ENCODE results near the gene ZBTB44. TPM values are rescaled to one million over a fixed set of nuclear protein-coding genes. Genes with fewer than 3 reads are reported as not detected.

The ZBTB44 gene
- total and polyA plus RNA-seq, 4 donors, result 4.7 to 33.9 (median 17.0) TPM

DNA sequence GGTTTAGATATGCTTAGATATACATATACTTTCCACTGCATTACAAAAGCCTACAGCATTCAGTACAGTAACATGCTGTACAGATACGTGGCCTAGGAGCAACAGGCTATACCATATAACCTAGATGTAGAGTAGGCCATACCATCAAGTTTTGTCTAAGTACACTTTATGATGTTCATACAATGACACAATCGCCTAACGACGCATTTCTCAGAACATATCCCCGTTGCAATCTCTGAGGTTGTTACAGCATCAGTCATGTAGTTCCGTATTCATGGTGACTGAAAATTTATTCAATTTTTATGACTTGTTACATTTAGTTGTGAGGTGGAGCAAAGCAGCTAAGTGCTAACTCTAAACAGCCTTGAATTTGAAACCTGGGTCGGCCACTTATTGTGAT is 6.7 kb downstream of the ZBTB44 start:
- DNase-seq (ENCODE audit: low spot score), result no peak
- Histone ChIP-seq H3K4me1 (ENCODE audit: control insufficient read depth in 4 of 4, insufficient read depth in 4 of 4, low read length in 3 of 4) (peaks cover 2 to 13% (median 12%) of the 10 kb centered on the region in 4 donors), H3K9me3 (ENCODE audit: control insufficient read depth in 4 of 4, low read length in 3 of 4) (no peaks in the 10 kb centered on the region), H3K36me3 (ENCODE audit: control insufficient read depth in 4 of 4, insufficient read depth in 3 of 4, low read depth in 1 of 4, low read length in 3 of 4) (no peaks in the 10 kb centered on the region), H3K9ac (ENCODE audit: low read depth in 1 of 2, low read length in 2 of 2) (no peak overlapping the region), H3K27ac (ENCODE audit: low read depth in 1 of 2, low read length in 2 of 2) (no peak overlapping the region), H3K27me3 (ENCODE audit: control insufficient read depth in 4 of 4, insufficient read depth in 4 of 4, low read length in 3 of 4) (no peaks in the 10 kb centered on the region), H3K4me3 (ENCODE audit: low read depth in 1 of 3, low read length in 3 of 3) (no peak overlapping the region)
- 94% methylated on average over 7 of the region's 7 CpGs for WGBS
- TF ChIP-seq SP1 (IDR thresholded peaks at IDR 0.05) (no peak), FOXA2 (IDR thresholded peaks at IDR 0.05) (no peak), RXRA (IDR thresholded peaks at IDR 0.05) (no peak)

DNA sequence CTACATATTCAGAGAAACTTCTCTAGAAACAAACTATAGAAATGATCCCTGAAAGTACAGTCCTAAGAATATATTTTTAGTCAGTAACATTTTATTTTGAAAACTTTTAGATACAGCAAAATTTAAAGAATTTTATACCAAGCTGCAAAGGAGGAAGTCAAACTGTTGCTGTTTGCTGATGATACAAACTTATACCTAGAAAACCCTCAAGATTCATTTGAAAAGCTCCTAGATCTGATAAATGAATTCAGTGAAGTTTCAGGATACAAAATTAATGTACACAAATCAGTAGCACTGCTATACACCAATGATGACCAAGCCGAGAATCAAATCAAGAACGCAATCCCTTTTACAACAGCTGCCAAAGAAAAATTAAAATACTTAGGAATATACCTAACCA is 10.1 kb downstream of the ZBTB44 start:
- Histone ChIP-seq H3K9ac (ENCODE audit: low read depth in 1 of 2, low read length in 2 of 2) (no peak overlapping the region), H3K36me3 (ENCODE audit: control insufficient read depth in 4 of 4, insufficient read depth in 3 of 4, low read depth in 1 of 4, low read length in 3 of 4) (no peaks in the 10 kb centered on the region), H3K4me1 (ENCODE audit: control insufficient read depth in 4 of 4, insufficient read depth in 4 of 4, low read length in 3 of 4) (peaks cover 0 to 7% (median 2%) of the 10 kb centered on the region in 4 donors), H3K9me3 (ENCODE audit: control insufficient read depth in 4 of 4, low read length in 3 of 4) (no peaks in the 10 kb centered on the region), H3K4me3 (ENCODE audit: low read depth in 1 of 3, low read length in 3 of 3) (no peak overlapping the region), H3K27me3 (ENCODE audit: control insufficient read depth in 4 of 4, insufficient read depth in 4 of 4, low read length in 3 of 4) (no peaks in the 10 kb centered on the region), H3K27ac (ENCODE audit: low read depth in 1 of 2, low read length in 2 of 2) (no peak overlapping the region)
- DNase-seq (ENCODE audit: low spot score), result no peak
- WGBS, result 88% methylated on average over 2 of the region's 2 CpGs
- no peak for TF ChIP-seq TAF1 (conservative IDR thresholded peaks at IDR 0.05)
- TF ChIP-seq RAD21 (IDR thresholded peaks at IDR 0.05), result no peak

DNA sequence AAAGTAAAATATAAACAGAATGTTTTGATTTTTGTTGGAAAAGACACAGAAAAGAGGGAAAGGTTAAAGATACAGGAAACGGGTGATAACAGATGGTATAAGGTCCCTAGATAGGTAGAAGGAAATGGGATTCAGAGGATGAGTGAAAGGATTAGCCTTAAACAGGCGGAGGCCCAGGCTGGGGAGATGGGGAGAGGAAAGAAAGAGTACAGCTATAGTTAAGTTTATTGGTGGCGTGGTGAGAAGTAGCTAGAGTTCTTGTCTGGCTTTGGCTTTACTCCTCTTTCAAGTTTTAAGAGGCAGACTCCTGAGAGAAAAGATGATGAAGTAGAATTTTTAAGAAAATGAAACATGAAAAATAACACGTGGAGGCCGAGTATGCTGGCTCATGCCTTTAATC is 13.7 kb downstream of the ZBTB44 start:
- Histone ChIP-seq H3K4me3 (ENCODE audit: low read depth in 1 of 3, low read length in 3 of 3) (no peak overlapping the region), H3K36me3 (ENCODE audit: control insufficient read depth in 4 of 4, insufficient read depth in 3 of 4, low read depth in 1 of 4, low read length in 3 of 4) (no peaks in the 10 kb centered on the region), H3K4me1 (ENCODE audit: control insufficient read depth in 4 of 4, insufficient read depth in 4 of 4, low read length in 3 of 4) (peaks cover 0 to 7% (median 2%) of the 10 kb centered on the region in 4 donors), H3K9ac (ENCODE audit: low read depth in 1 of 2, low read length in 2 of 2) (no peak overlapping the region), H3K27me3 (ENCODE audit: control insufficient read depth in 4 of 4, insufficient read depth in 4 of 4, low read length in 3 of 4) (no peaks in the 10 kb centered on the region), H3K9me3 (ENCODE audit: control insufficient read depth in 4 of 4, low read length in 3 of 4) (no peaks in the 10 kb centered on the region), H3K27ac (ENCODE audit: low read depth in 1 of 2, low read length in 2 of 2) (no peak overlapping the region)
- WGBS, result 88% methylated on average over 5 of the region's 5 CpGs
- TF ChIP-seq SP1 (IDR thresholded peaks at IDR 0.05), result no peak
- TF ChIP-seq JUND (IDR thresholded peaks at IDR 0.05), result no peak
- TF ChIP-seq, protein P1, sequence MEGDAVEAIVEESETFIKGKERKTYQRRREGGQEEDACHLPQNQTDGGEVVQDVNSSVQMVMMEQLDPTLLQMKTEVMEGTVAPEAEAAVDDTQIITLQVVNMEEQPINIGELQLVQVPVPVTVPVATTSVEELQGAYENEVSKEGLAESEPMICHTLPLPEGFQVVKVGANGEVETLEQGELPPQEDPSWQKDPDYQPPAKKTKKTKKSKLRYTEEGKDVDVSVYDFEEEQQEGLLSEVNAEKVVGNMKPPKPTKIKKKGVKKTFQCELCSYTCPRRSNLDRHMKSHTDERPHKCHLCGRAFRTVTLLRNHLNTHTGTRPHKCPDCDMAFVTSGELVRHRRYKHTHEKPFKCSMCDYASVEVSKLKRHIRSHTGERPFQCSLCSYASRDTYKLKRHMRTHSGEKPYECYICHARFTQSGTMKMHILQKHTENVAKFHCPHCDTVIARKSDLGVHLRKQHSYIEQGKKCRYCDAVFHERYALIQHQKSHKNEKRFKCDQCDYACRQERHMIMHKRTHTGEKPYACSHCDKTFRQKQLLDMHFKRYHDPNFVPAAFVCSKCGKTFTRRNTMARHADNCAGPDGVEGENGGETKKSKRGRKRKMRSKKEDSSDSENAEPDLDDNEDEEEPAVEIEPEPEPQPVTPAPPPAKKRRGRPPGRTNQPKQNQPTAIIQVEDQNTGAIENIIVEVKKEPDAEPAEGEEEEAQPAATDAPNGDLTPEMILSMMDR (IDR thresholded peaks at IDR 0.05; ENCODE audit: low read depth, low read length, missing input control), result no peak
- no peak for TF ChIP-seq HNF4A (conservative IDR thresholded peaks at IDR 0.05)
- TF ChIP-seq EGR1 (IDR thresholded peaks at IDR 0.05; ENCODE audit: low read depth in 2 of 2), result no peak
- DNase-seq (ENCODE audit: low spot score), result no peak

DNA sequence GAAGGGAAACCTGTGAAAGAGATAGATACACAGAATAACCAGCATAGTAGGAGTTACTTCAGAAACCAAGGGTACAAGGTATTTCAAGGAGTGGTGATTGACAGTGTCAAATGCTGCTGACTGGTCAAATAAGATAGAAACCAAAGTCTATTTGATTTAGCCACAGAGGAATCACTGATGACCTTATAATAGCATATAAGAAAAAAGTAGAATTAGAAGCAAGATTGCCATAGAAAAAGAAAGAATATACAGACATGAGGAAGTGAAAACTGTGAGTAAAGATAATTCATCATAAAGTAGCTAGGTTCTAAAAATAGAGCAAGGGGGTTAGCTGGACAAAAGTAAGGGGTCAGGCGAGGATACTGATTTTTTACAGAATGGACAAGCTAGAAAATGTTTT is 14.2 kb downstream of the ZBTB44 start:
- Histone ChIP-seq H3K36me3 (ENCODE audit: control insufficient read depth in 4 of 4, insufficient read depth in 3 of 4, low read depth in 1 of 4, low read length in 3 of 4) (no peaks in the 10 kb centered on the region), H3K4me1 (ENCODE audit: control insufficient read depth in 4 of 4, insufficient read depth in 4 of 4, low read length in 3 of 4) (peaks cover 0 to 7% (median 2%) of the 10 kb centered on the region in 4 donors), H3K9ac (ENCODE audit: low read depth in 1 of 2, low read length in 2 of 2) (no peak overlapping the region), H3K4me3 (ENCODE audit: low read depth in 1 of 3, low read length in 3 of 3) (no peak overlapping the region), H3K27ac (ENCODE audit: low read depth in 1 of 2, low read length in 2 of 2) (no peak overlapping the region), H3K27me3 (ENCODE audit: control insufficient read depth in 4 of 4, insufficient read depth in 4 of 4, low read length in 3 of 4) (no peaks in the 10 kb centered on the region), H3K9me3 (ENCODE audit: control insufficient read depth in 4 of 4, low read length in 3 of 4) (no peaks in the 10 kb centered on the region)
- 78% methylated on average over 1 of the region's 1 CpG for WGBS
- DNase-seq (ENCODE audit: low spot score), result no peak
- no peak for TF ChIP-seq RXRA (IDR thresholded peaks at IDR 0.05)
- no peak for TF ChIP-seq EGR1 (IDR thresholded peaks at IDR 0.05; ENCODE audit: low read depth in 2 of 2)
- no peak for TF ChIP-seq JUND (IDR thresholded peaks at IDR 0.05)
- no peak for TF ChIP-seq TAF1 (conservative IDR thresholded peaks at IDR 0.05)
- TF ChIP-seq, protein P2, sequence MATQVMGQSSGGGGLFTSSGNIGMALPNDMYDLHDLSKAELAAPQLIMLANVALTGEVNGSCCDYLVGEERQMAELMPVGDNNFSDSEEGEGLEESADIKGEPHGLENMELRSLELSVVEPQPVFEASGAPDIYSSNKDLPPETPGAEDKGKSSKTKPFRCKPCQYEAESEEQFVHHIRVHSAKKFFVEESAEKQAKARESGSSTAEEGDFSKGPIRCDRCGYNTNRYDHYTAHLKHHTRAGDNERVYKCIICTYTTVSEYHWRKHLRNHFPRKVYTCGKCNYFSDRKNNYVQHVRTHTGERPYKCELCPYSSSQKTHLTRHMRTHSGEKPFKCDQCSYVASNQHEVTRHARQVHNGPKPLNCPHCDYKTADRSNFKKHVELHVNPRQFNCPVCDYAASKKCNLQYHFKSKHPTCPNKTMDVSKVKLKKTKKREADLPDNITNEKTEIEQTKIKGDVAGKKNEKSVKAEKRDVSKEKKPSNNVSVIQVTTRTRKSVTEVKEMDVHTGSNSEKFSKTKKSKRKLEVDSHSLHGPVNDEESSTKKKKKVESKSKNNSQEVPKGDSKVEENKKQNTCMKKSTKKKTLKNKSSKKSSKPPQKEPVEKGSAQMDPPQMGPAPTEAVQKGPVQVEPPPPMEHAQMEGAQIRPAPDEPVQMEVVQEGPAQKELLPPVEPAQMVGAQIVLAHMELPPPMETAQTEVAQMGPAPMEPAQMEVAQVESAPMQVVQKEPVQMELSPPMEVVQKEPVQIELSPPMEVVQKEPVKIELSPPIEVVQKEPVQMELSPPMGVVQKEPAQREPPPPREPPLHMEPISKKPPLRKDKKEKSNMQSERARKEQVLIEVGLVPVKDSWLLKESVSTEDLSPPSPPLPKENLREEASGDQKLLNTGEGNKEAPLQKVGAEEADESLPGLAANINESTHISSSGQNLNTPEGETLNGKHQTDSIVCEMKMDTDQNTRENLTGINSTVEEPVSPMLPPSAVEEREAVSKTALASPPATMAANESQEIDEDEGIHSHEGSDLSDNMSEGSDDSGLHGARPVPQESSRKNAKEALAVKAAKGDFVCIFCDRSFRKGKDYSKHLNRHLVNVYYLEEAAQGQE (IDR thresholded peaks at IDR 0.05), result no peak
- TF ChIP-seq HNF4A (conservative IDR thresholded peaks at IDR 0.05), result no peak
- no peak for TF ChIP-seq GABPA (IDR thresholded peaks at IDR 0.05 in 1 of 2, conservative IDR thresholded peaks at IDR 0.05 in 1 of 2)
- TF ChIP-seq RAD21 (IDR thresholded peaks at IDR 0.05), result no peak
- no peak for TF ChIP-seq FOXA2 (IDR thresholded peaks at IDR 0.05)
- no peak for TF ChIP-seq SP1 (IDR thresholded peaks at IDR 0.05)
- TF ChIP-seq, protein P3, sequence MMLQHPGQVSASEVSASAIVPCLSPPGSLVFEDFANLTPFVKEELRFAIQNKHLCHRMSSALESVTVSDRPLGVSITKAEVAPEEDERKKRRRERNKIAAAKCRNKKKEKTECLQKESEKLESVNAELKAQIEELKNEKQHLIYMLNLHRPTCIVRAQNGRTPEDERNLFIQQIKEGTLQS (IDR thresholded peaks at IDR 0.05), result no peak
- TF ChIP-seq, protein P4, sequence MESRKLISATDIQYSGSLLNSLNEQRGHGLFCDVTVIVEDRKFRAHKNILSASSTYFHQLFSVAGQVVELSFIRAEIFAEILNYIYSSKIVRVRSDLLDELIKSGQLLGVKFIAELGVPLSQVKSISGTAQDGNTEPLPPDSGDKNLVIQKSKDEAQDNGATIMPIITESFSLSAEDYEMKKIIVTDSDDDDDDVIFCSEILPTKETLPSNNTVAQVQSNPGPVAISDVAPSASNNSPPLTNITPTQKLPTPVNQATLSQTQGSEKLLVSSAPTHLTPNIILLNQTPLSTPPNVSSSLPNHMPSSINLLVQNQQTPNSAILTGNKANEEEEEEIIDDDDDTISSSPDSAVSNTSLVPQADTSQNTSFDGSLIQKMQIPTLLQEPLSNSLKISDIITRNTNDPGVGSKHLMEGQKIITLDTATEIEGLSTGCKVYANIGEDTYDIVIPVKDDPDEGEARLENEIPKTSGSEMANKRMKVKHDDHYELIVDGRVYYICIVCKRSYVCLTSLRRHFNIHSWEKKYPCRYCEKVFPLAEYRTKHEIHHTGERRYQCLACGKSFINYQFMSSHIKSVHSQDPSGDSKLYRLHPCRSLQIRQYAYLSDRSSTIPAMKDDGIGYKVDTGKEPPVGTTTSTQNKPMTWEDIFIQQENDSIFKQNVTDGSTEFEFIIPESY (IDR thresholded peaks at IDR 0.05), result no peak
- TF ChIP-seq, protein P5, sequence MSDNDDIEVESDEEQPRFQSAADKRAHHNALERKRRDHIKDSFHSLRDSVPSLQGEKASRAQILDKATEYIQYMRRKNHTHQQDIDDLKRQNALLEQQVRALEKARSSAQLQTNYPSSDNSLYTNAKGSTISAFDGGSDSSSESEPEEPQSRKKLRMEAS (IDR thresholded peaks at IDR 0.05), result no peak
